ENCODE data around the gene TENM4. TPM values are rescaled to one million over a fixed set of nuclear protein-coding genes. Genes with fewer than 3 reads are reported as not detected.

The TENM4 gene
- polyA plus RNA-seq, 1 of the 3 experiments (the other 2 are of a cell fraction) = 16.7 TPM

- Histone ChIP-seq H3K27me3 (ENCODE audit: insufficient read depth) (no peaks in the 10 kb centered on the region), H4K20me1 (ENCODE audit: insufficient read depth) (no peaks in the 10 kb centered on the region), H3F3A (replicated peaks; ENCODE audit: insufficient read depth) (no peaks in the 10 kb centered on the region), H3K4me2 (no peak overlapping the region), H3K9me2 (no peaks in the 10 kb centered on the region), H2AFZ (ENCODE audit: low read depth) (no peak overlapping the region), H3K4me1 (ENCODE audit: control insufficient read depth in 1 of 2, insufficient read depth in 2 of 2, low read depth in 1 of 2, low read length in 1 of 2) (peaks cover 0 to 13% of the 10 kb centered on the region in 2 experiments; a peak in 1 of 4 replicates), H3K79me2 (ENCODE audit: insufficient read depth) (no peaks in the 10 kb centered on the region), H3K27ac (ENCODE audit: low read depth in 2 of 2, low read length in 1 of 2) (no peak overlapping the region), H3K4me3 (ENCODE audit: low read depth in 2 of 2, low read length in 1 of 2) (no peak overlapping the region), H3K9me3 (no peaks in the 10 kb centered on the region), H3K36me3 (replicated peaks in 1 of 2; ENCODE audit: control insufficient read depth in 1 of 2, insufficient read depth in 2 of 2, low read length in 1 of 2) (peaks cover 0 to 35% of the 10 kb centered on the region in 2 experiments), H3K9ac (no peak overlapping the region)
- ChIA-PET POLR2A (no interaction called here), CTCF (interaction anchor here (6.8 kb wide), 1 partner anchor 11 kb away, joined by 53 read pairs; no protein-coding TSS in a partner anchor)
- DNase-seq = no peak
- no peak for TF ChIP-seq GATA2 (CRISPR knock-in tag; IDR thresholded peaks at IDR 0.05)
- TF ChIP-seq JUND (IDR thresholded peaks at IDR 0.05) = no peak
- TF ChIP-seq MEF2A (IDR thresholded peaks at IDR 0.05; ENCODE audit: borderline replicate concordance, low read depth) = no peak
- TF ChIP-seq YY1 (IDR thresholded peaks at IDR 0.05; ENCODE audit: low read depth) = no peak
- TF ChIP-seq TCF12 (IDR thresholded peaks at IDR 0.05) = no peak
- no peak for TF ChIP-seq CHD2 (IDR thresholded peaks at IDR 0.05; ENCODE audit: low read length, partially characterized antibody)
- TF ChIP-seq FOSL2 (IDR thresholded peaks at IDR 0.05; ENCODE audit: borderline replicate concordance, low read depth) = no peak
- TF ChIP-seq MXI1 (IDR thresholded peaks at IDR 0.05; ENCODE audit: low read depth, low read length) = no peak
- TF ChIP-seq NFIC (IDR thresholded peaks at IDR 0.05; ENCODE audit: borderline replicate concordance) = no peak
- TF ChIP-seq SMC3 (IDR thresholded peaks at IDR 0.05; ENCODE audit: low read depth, low read length) = no peak
- no peak for TF ChIP-seq FOXJ3 (CRISPR knock-in tag; IDR thresholded peaks at IDR 0.05)
- TF ChIP-seq RAD21 (IDR thresholded peaks at IDR 0.05; ENCODE audit: low read length) = no peak
- no peak for TF ChIP-seq RFX5 (IDR thresholded peaks at IDR 0.05; ENCODE audit: low read length)
- no peak for TF ChIP-seq RCOR1 (IDR thresholded peaks at IDR 0.05; ENCODE audit: low read length)
- TF ChIP-seq FOXM1 (IDR thresholded peaks at IDR 0.05; ENCODE audit: low read depth) = no peak
- TF ChIP-seq SIN3A (IDR thresholded peaks at IDR 0.05; ENCODE audit: borderline replicate concordance, low read depth, low read length) = no peak
- TF ChIP-seq EZH2phosphoT487 (IDR thresholded peaks at IDR 0.05; ENCODE audit: borderline replicate concordance, low read depth) = no peak
- TF ChIP-seq RXRA (IDR thresholded peaks at IDR 0.05; ENCODE audit: borderline replicate concordance, low read depth) = no peak
- no peak for TF ChIP-seq EP300 (IDR thresholded peaks at IDR 0.05; ENCODE audit: borderline replicate concordance in 1 of 2, low read depth in 1 of 2, low read length in 1 of 2)
- TF ChIP-seq USF2 (IDR thresholded peaks at IDR 0.05; ENCODE audit: borderline replicate concordance, low read depth, low read length) = no peak
- 70% methylated on average over 4 of the region's 4 CpGs for WGBS (ENCODE audit: low lambda C conversion rate)
Observed at GRCh38 chr11:78657441-78657840, 783.4 kb downstream of the TENM4 start.

- Histone ChIP-seq H3K79me2 (ENCODE audit: insufficient read depth) (no peaks in the 10 kb centered on the region), H3K9me3 (no peaks in the 10 kb centered on the region), H4K20me1 (ENCODE audit: insufficient read depth) (no peaks in the 10 kb centered on the region), H3K27me3 (ENCODE audit: insufficient read depth) (no peaks in the 10 kb centered on the region), H3K4me2 (no peak overlapping the region), H3K9ac (no peak overlapping the region), H3K27ac (ENCODE audit: low read depth in 2 of 2, low read length in 1 of 2) (no peak overlapping the region), H3K9me2 (no peaks in the 10 kb centered on the region), H3F3A (replicated peaks; ENCODE audit: insufficient read depth) (no peaks in the 10 kb centered on the region), H3K4me1 (ENCODE audit: control insufficient read depth in 1 of 2, insufficient read depth in 2 of 2, low read depth in 1 of 2, low read length in 1 of 2) (peaks cover 0 to 17% of the 10 kb centered on the region in 2 experiments; a peak in 1 of 4 replicates), H2AFZ (ENCODE audit: low read depth) (no peak overlapping the region), H3K4me3 (ENCODE audit: low read depth in 2 of 2, low read length in 1 of 2) (no peak overlapping the region), H3K36me3 (replicated peaks in 1 of 2; ENCODE audit: control insufficient read depth in 1 of 2, insufficient read depth in 2 of 2, low read length in 1 of 2) (peaks cover 0 to 35% of the 10 kb centered on the region in 2 experiments)
- POLR2A ChIA-PET = no interaction called here
- DNase-seq = no peak
- 82% methylated on average over 6 of the region's 6 CpGs for WGBS (ENCODE audit: low lambda C conversion rate)
- CTCF ChIA-PET = interaction anchor here (1.2 to 6.8 kb wide), 2 partner anchors 11 to 59 kb away, joined by 3 to 53 read pairs; no protein-coding TSS in a partner anchor
- TF ChIP-seq USF1 (IDR thresholded peaks at IDR 0.05; ENCODE audit: borderline replicate concordance, low read depth) = no peak
- TF ChIP-seq CTCF (IDR thresholded peaks at IDR 0.05) = no peak
- no peak for TF ChIP-seq MAX (IDR thresholded peaks at IDR 0.05; ENCODE audit: low read depth)
- no peak for TF ChIP-seq REST (IDR thresholded peaks at IDR 0.05; ENCODE audit: low read depth, low read length)
Observed at GRCh38 chr11:78656984-78657383, 783.8 kb downstream of the TENM4 start.

All from SK-N-SH (cell line).